HCT116 (cell line): ENCODE data around the gene FSTL4. TPM values are rescaled to one million over a fixed set of nuclear protein-coding genes. Genes with fewer than 3 reads are reported as not detected.
"Not testable (repeated sequence)": the region's sequence is repeated elsewhere in the genome, so short reads cannot be mapped to it uniquely, and the experiment has no call there.

ENCODE experiments used
- ATAC-seq: fragments of 200-7000 bp; cut with Tn5 transposase; 2 replicates; pipeline ENCODE4 v1.9.1; 2020; ENCODE audit warnings: mild to moderate bottlenecking, moderate library complexity
- BruUV-seq: library from RNA; stranded (reverse); fragments of 400-500 nt; replicated peaks from 2 replicates; lab custom pipeline; 2021; lab: Mats Ljungman, UMichigan
- CTCF ChIA-PET: fragments of 300-600 bp; sonication (Branson Sonifier 250); formaldehyde crosslinking; loops from one replicate; lab custom pipeline; 2021; ENCODE audit warnings: antibody characterized with exemption; lab: Charles Lee
- POLR2A ChIA-PET: fragments of 300-600, 350-600 bp; sonication (Branson Sonifier 250); formaldehyde crosslinking; loops from one replicate; lab custom pipeline; 2021; ENCODE audit warnings: antibody characterized with exemption; lab: Charles Lee
- RAD21 ChIA-PET, 2 experiments: fragments of 300-600 bp; sonication (Branson Sonifier 250); formaldehyde crosslinking; loops; one replicate each; lab custom pipeline; 2023; ENCODE audit warnings: low total read pairs in 2 of 2; ENCODE audit not compliant: uncharacterized antibody in 2 of 2, unreplicated experiment in 2 of 2, low non-redundant PET in 1 of 2; lab: Charles Lee
- DNase-seq: peaks from one replicate; pipeline ENCODE4 v3.0.0-alpha.2; 2010; ENCODE audit warnings: low read depth, low spot score
- H2AFZ ChIP-seq: fragments of 200-600 bp; shearing (Covaris generic), sonication (generic); 2 replicates; pipeline ENCODE4 v1.6.1; 2017; ENCODE audit warnings: low read depth, mixed run types, mixed read lengths, antibody characterized with exemption, low read length; ENCODE audit not compliant: poor library complexity, severe bottlenecking
- H3K27ac ChIP-seq: 2 replicates; pipeline ENCODE4 v1.5.1; 2012; ENCODE audit warnings: low read depth, low read length
- H3K27me3 ChIP-seq: fragments of 200-600 bp; sonication (generic); 2 replicates; pipeline ENCODE4 v1.6.1; 2016; ENCODE audit warnings: mixed run types, low read length, mixed read lengths; ENCODE audit not compliant: insufficient read depth
- H3K36me3 ChIP-seq, 2 experiments: fragments of 200-500 bp in 1 of 2; fragments of 200-600 bp in 1 of 2; sonication (Bioruptor generic) in 1 of 2; sonication (generic) in 1 of 2; 2 replicates each; pipeline versions ENCODE4 v1.5.1 to v1.6.1; 2014 to 2016; ENCODE audit warnings: low read length in 2 of 2, inconsistent platforms in 1 of 2, mixed read lengths in 1 of 2, mixed run types in 1 of 2; ENCODE audit not compliant: insufficient read depth in 2 of 2, control insufficient read depth in 1 of 2
- H3K4me1 ChIP-seq, 2 experiments: fragments of 200-600 bp in 1 of 2; sonication (generic) in 1 of 2; 2 replicates each; pipeline versions ENCODE4 v1.5.1 to v1.6.1; 2012 to 2017; ENCODE audit warnings: low read length in 2 of 2, inconsistent platforms in 1 of 2, mild to moderate bottlenecking in 1 of 2, mixed read lengths in 1 of 2, mixed run types in 1 of 2, moderate library complexity in 1 of 2; ENCODE audit not compliant: insufficient read depth in 2 of 2, control insufficient read depth in 1 of 2
- H3K4me2 ChIP-seq: fragments of 200-600 bp; sonication (generic); 2 replicates; pipeline ENCODE4 v1.6.1; 2017; ENCODE audit warnings: mixed run types, low read length, mixed read lengths
- H3K4me3 ChIP-seq, 2 experiments: fragments of 200-600 bp in 1 of 2; sonication (generic) in 1 of 2; replicated peaks in 1 of 2; 2 replicates each; pipeline ENCODE4 v1.5.1; 2011 to 2016; ENCODE audit warnings: low read length in 2 of 2, control low read depth in 1 of 2, low read depth in 1 of 2, mild to moderate bottlenecking in 1 of 2, mixed read lengths in 1 of 2, mixed run types in 1 of 2
- H3K79me2 ChIP-seq: fragments of 200-600 bp; sonication (generic); 2 replicates; pipeline ENCODE4 v1.6.1; 2017; ENCODE audit warnings: mild to moderate bottlenecking, mixed run types, low read length, moderate library complexity, mixed read lengths; ENCODE audit not compliant: insufficient read depth
- H3K9ac ChIP-seq: fragments of 200-600 bp; sonication (generic); 2 replicates; pipeline ENCODE4 v1.6.1; 2016; ENCODE audit warnings: low read length, mixed read lengths
- H3K9me2 ChIP-seq: fragments of 200-600 bp; sonication (generic), shearing (Covaris generic); 2 replicates; pipeline ENCODE4 v1.6.1; 2017; ENCODE audit warnings: mixed run types, mild to moderate bottlenecking, moderate library complexity; ENCODE audit not compliant: insufficient read depth
- H3K9me3 ChIP-seq, 2 experiments: fragments of 200-500 bp in 1 of 2; fragments of 200-600 bp in 1 of 2; sonication (Bioruptor generic) in 1 of 2; sonication (generic) in 1 of 2; 2 replicates each; pipeline ENCODE4 v1.6.1; 2014 to 2017; ENCODE audit warnings: low read length in 2 of 2, mixed read lengths in 2 of 2, inconsistent platforms in 1 of 2, low read depth in 1 of 2, mild to moderate bottlenecking in 1 of 2, mixed run types in 1 of 2, moderate library complexity in 1 of 2; ENCODE audit not compliant: control insufficient read depth in 1 of 2, insufficient read depth in 1 of 2
- H4K20me1 ChIP-seq: fragments of 200-600 bp; sonication (generic), shearing (Covaris generic); 2 replicates; pipeline ENCODE4 v1.6.1; 2017; ENCODE audit warnings: mixed run types, mild to moderate bottlenecking, moderate library complexity; ENCODE audit not compliant: insufficient read depth
- CBX3 ChIP-seq: IDR thresholded peaks from 2 replicates; pipeline ENCODE4 v1.6.1; 2012; ENCODE audit warnings: low read depth
- RAD21 ChIP-seq: IDR thresholded peaks from 2 replicates; pipeline ENCODE4 v1.6.1; 2012; ENCODE audit warnings: low read depth, mild to moderate bottlenecking
- SRF ChIP-seq: IDR thresholded peaks from 2 replicates; pipeline ENCODE4 v1.6.1; 2012; ENCODE audit warnings: low read depth
- intact Hi-C: fragments of 100-400 bp; cut with micrococcal nuclease; formaldehyde crosslinking; loops from 2 replicates; pipeline ENCODE4 v1.10.0; 2022
- total RNA-seq: library from RNA; stranded (reverse); gene quantifications from one replicate; pipeline ENCODE4 v1.2.1, GENCODE V29; 2021; ENCODE audit not compliant: unreplicated experiment
- TF ChIP-seq, protein P1 (sequence below): IDR thresholded peaks from 2 replicates; pipeline ENCODE4 v1.6.1; 2012

Gene FSTL4
- total RNA-seq, 1 experiment from 2014 or later: 0.37 TPM

DNA sequence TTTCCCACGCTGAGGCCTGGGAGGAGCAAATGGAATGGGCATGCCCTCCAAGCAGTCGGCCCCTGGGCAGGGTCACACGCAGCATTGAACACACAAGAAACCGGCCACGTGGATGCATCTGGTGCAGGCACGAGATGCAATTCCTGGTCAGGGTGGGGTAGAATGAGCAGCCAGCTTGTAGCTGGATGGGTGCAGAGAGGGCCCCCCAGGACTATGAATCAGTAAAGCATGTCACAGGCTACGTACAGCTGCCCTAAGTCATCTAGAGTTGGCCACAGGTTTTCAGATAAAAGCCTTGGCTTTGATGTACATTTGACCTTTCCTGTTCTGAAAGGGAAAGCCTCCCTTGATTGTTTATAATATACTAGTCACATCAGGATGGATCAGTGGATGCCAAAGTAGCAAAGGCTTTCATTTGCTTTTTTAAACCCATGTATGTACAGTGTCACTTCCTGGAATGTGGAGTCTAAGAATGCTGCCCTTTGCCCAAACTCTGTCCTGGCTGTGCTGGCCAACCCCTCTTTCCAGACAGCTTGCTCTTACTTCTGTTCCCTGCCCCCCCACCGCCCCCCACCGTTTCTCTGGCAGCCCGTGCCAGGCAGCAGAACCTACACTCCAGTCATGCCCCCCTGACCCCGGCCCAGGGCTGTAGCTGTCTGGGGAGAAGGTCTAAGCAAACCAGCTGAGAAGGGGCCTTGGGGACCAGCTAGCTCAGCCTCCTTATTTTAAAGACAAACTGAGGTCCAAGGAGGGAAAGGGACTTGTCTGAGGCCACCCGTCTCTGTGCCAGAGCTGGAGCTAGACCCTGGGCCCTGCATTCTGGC is 391.3 kb downstream of the FSTL4 start:
- Histone ChIP-seq H3K79me2 (no peaks in the 10 kb centered on the region), H3K9me3 (no peaks in the 10 kb centered on the region), H2AFZ (no peak overlapping the region), H4K20me1 (no peaks in the 10 kb centered on the region), H3K27ac (no peak overlapping the region), H3K36me3 (no peaks in the 10 kb centered on the region), H3K27me3 (no peaks in the 10 kb centered on the region), H3K9ac (no peak overlapping the region), H3K4me3 (no peak overlapping the region), H3K4me2 (no peak overlapping the region), H3K4me1 (peaks cover 8 to 18% of the 10 kb centered on the region in 2 experiments), H3K9me2 (no peaks in the 10 kb centered on the region)
- intact Hi-C loops: no loop called here
- TF ChIP-seq, protein P1, sequence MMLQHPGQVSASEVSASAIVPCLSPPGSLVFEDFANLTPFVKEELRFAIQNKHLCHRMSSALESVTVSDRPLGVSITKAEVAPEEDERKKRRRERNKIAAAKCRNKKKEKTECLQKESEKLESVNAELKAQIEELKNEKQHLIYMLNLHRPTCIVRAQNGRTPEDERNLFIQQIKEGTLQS: no peak
- TF ChIP-seq SRF: no peak
- BruUV-seq: no TSS peak
- ATAC-seq: 0 out of 2 replicates have a peak, but pooled peaks have one; percentile 28
- ChIA-PET CTCF (no interaction called here), POLR2A (interaction anchor here (1.1 kb wide), 1 partner anchor 25 kb away, joined by 3 read pairs; no protein-coding TSS in a partner anchor), RAD21 (no interaction called here)
- DNase-seq: no peak

DNA sequence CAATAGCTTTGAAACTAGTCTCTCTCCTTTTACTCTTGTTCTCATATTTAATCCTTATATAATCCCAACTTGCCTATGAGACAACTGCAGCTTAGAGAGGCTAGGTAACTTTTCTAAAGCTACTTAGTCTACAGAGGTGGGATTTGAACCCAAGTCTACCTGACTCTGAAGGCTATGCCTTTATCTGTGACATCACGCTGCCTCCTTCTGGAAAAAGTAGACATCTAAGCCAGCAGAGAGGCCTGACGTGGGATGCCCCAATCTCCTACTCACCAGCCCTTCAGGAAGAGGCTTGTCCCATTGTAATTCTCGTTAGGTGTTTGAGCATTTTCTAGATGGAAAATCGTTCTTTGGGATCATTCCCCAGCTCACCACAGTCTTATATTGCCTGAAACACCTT is 393.0 kb downstream of the FSTL4 start:
- ChIA-PET POLR2A (no interaction called here), CTCF (interaction anchor here (1.0 kb wide), 1 partner anchor 109 kb away, joined by 3 read pairs; no protein-coding TSS in a partner anchor), RAD21 (no interaction called here)
- no peaks in the 10 kb centered on the region for H3K36me3 ChIP-seq
- H3K4me3 ChIP-seq: no peak overlapping the region
- BruUV-seq: no TSS peak
- no peaks in the 10 kb centered on the region for H3K9me3 ChIP-seq
- H3K79me2 ChIP-seq: no peaks in the 10 kb centered on the region
- no peak overlapping the region for H3K27ac ChIP-seq
- TF ChIP-seq RAD21 (peak; percentile 32; the same call in 1 of the 2 replicates), CBX3 (no peak)
- H3K4me1 ChIP-seq: peaks cover 0 to 9% of the 10 kb centered on the region in 2 experiments; a peak in 2 of 4 replicates
- no peak overlapping the region for H3K4me2 ChIP-seq
- H3K27me3 ChIP-seq: no peaks in the 10 kb centered on the region
- H3K9ac ChIP-seq: no peak overlapping the region
- intact Hi-C loops: no loop called here
- H4K20me1 ChIP-seq: no peaks in the 10 kb centered on the region
- H3K9me2 ChIP-seq: no peaks in the 10 kb centered on the region
- H2AFZ ChIP-seq: no peak overlapping the region
- DNase-seq: no peak
- no peak for ATAC-seq

- H3K4me3 ChIP-seq, H3K36me3 ChIP-seq, H2AFZ ChIP-seq, intact Hi-C loops, BruUV-seq, H3K9me3 ChIP-seq, H3K79me2 ChIP-seq, ATAC-seq, H3K4me2 ChIP-seq, RAD21 ChIA-PET, H4K20me1 ChIP-seq, H3K9me2 ChIP-seq, CTCF ChIA-PET, H3K27ac ChIP-seq, H3K4me1 ChIP-seq, POLR2A ChIA-PET, DNase-seq, H3K27me3 ChIP-seq, H3K9ac ChIP-seq: not testable (repeated sequence)
Observed at GRCh38 chr5:133216138-133216537, 396.2 kb downstream of the FSTL4 start.
